ENCODE data around the gene NID2.
A peak's percentile ranks its signal among the peaks of the same experiment; 100 is the strongest.

The NID2 gene

GRCh38 chr14:52068615-52069306, at the start of gene NID2:
Gene NID2 (minus strand): TSS chr14:52069059. CDS start chr14:52068994, 65 bp downstream.
- peak; percentile 93 for DNase-seq (ENCODE audit: extremely low read depth, low read depth)
- TF ChIP-seq, protein P1, sequence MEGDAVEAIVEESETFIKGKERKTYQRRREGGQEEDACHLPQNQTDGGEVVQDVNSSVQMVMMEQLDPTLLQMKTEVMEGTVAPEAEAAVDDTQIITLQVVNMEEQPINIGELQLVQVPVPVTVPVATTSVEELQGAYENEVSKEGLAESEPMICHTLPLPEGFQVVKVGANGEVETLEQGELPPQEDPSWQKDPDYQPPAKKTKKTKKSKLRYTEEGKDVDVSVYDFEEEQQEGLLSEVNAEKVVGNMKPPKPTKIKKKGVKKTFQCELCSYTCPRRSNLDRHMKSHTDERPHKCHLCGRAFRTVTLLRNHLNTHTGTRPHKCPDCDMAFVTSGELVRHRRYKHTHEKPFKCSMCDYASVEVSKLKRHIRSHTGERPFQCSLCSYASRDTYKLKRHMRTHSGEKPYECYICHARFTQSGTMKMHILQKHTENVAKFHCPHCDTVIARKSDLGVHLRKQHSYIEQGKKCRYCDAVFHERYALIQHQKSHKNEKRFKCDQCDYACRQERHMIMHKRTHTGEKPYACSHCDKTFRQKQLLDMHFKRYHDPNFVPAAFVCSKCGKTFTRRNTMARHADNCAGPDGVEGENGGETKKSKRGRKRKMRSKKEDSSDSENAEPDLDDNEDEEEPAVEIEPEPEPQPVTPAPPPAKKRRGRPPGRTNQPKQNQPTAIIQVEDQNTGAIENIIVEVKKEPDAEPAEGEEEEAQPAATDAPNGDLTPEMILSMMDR (IDR thresholded peaks at IDR 0.05; ENCODE audit: low read depth, low read length, missing control alignments), result no peak
- peak within 1 kb of the TSS; percentile 84 for H3K4me3 ChIP-seq (replicated peaks; ENCODE audit: low read depth, low read length)

GRCh38 chr14:52117111-52117832, 48.4 kb upstream of the NID2 start:
- TF ChIP-seq, protein P1 (IDR thresholded peaks at IDR 0.05; ENCODE audit: low read depth, low read length, missing control alignments), result no peak
- H3K4me3 ChIP-seq (replicated peaks; ENCODE audit: low read depth, low read length), result no peak overlapping the region
- no peak for DNase-seq (ENCODE audit: extremely low read depth, low read depth)

GRCh38 chr14:52115286-52115685, 46.4 kb upstream of the NID2 start:
- no peak overlapping the region for H3K4me3 ChIP-seq (replicated peaks; ENCODE audit: low read depth, low read length)
- TF ChIP-seq, protein P1 (IDR thresholded peaks at IDR 0.05; ENCODE audit: low read depth, low read length, missing control alignments), result no peak
- no peak for DNase-seq (ENCODE audit: extremely low read depth, low read depth)

- TF ChIP-seq, protein P1 (IDR thresholded peaks at IDR 0.05; ENCODE audit: low read depth, low read length, missing control alignments), result no peak
- DNase-seq (ENCODE audit: extremely low read depth, low read depth), result no peak
Measured at GRCh38 chr14:52112336-52113018, 43.6 kb upstream of the NID2 start.

DNA sequence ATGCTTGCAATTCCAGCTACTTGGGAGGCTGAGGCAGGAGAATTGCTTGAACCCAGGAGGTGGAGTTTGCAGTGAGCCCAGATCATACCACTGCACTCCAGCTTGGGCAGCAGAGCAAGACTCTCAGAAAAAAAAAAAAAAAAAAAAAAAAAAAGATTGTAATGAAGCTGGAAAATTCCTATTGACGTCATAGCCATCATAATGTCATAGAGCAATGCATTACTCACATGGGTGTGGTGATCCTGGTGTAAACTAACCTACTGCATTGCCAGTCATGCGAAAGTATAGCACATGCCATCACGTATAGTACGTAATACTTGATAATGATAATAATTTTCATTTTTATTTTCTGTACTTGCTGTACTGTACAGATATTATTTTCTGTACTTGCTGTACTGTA, 42.7 kb upstream of the NID2 start:
- no peak overlapping the region for H3K4me3 ChIP-seq (replicated peaks; ENCODE audit: low read depth, low read length)
- no peak for DNase-seq (ENCODE audit: extremely low read depth, low read depth)
- TF ChIP-seq, protein P1 (IDR thresholded peaks at IDR 0.05; ENCODE audit: low read depth, low read length, missing control alignments), result no peak

More at GRCh38 chr14:52112336-52113018, 43.6 kb upstream of the NID2 start:
- no peak overlapping the region for H3K4me3 ChIP-seq (replicated peaks; ENCODE audit: low read depth, low read length)

- no peak for DNase-seq (ENCODE audit: extremely low read depth, low read depth)
- TF ChIP-seq, protein P1 (IDR thresholded peaks at IDR 0.05; ENCODE audit: low read depth, low read length, missing control alignments), result no peak
- no peak overlapping the region for H3K4me3 ChIP-seq (replicated peaks; ENCODE audit: low read depth, low read length)
Measured at GRCh38 chr14:52110441-52111086, 41.7 kb upstream of the NID2 start.
